Activated T-helper 17 cell treated with anti-CD3 and anti-CD28 coated beads, Interleukin-2, amount 50 U/mL, for 72 hours (primary cell): Measurements from ENCODE around the gene KCTD11. TPM values are rescaled to one million over a fixed set of nuclear protein-coding genes. Genes with fewer than 3 reads are reported as not detected.

ENCODE experiments used
- ATAC-seq: fragments of 150-1000 bp; cut with Tn5 transposase; replicated peaks from 2 replicates; pipeline ENCODE4 v1.10.0; 2021; ENCODE audit warnings: mild to moderate bottlenecking, moderate library complexity
- H3K27ac Mint-ChIP-seq: one replicate; pipeline ENCODE4 v1.8.0; 2022; ENCODE audit warnings: mixed read lengths
- H3K27me3 Mint-ChIP-seq: one replicate; pipeline ENCODE4 v1.8.0; 2022; ENCODE audit warnings: mixed read lengths
- H3K36me3 Mint-ChIP-seq: one replicate; pipeline ENCODE4 v1.8.0; 2022; ENCODE audit warnings: low read depth, mild to moderate bottlenecking, mixed read lengths
- H3K4me1 Mint-ChIP-seq: one replicate; pipeline ENCODE4 v1.8.0; 2022; ENCODE audit warnings: mixed read lengths
- H3K4me3 Mint-ChIP-seq: one replicate; pipeline ENCODE4 v1.8.0; 2022; ENCODE audit warnings: mild to moderate bottlenecking, mixed read lengths
- H3K9me3 Mint-ChIP-seq: one replicate; pipeline ENCODE4 v1.8.0; 2022; ENCODE audit warnings: mixed read lengths
- total RNA-seq, 2 donors: library from RNA; stranded (reverse); gene quantifications; one replicate each; pipeline ENCODE4 v1.2.3, GENCODE V29; 2022

Gene KCTD11
- total RNA-seq, 2 donors from 2014 or later = 14.0 to 96.8 TPM

DNA sequence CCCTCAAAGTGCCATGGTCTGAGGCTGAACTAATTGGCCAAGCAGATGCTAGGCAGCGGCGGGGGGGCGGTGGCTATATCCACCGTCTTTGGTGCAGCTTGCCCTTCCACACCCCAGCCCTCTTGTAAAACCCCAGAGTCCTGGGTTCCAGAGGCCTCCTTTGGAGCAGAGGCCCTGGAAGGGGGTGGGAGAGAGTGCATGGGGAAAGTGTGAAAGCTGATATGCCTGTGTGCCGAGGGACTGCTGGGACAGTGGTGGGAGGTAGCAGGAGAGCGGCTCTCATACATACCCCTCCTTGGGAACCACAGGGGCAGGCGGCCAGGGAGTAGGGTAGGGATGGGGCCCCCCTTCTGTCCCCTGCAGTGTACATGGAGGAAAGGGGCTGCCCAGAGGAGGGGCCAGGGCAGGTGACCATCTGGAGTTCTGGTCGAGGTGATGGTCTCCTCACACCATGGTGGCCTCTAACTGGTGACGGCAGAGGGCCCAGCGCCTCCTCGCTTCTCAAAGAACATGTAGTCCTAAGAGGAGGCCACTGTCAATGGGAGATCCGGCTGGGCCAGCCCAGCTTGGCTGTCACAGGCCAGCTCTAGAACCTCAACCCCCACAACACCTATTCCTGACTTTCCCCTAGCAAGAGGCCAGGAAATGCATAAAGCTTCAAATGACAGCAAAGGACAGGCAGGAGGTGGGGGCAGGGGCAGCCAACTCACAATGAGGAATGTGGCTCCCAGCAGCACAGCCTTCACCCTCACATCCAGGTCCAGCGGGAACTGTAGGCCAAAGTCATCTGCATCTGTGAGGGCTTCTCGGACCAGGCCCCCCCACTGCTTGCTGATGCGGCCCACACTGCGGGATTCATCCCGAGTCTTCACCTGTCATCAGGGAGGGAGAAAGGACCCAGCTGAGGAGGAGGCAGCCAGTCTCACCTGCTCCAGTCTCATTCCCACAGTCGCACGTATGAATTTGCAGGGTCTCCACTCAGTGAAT lies 38.3 kb downstream of the KCTD11 start:
- no peaks in the 10 kb centered on the region for H3K9me3 Mint-ChIP-seq
- no peak overlapping the region for H3K4me3 Mint-ChIP-seq
- H3K36me3 Mint-ChIP-seq = peaks cover 55% of the 10 kb centered on the region
- no peaks in the 10 kb centered on the region for H3K27me3 Mint-ChIP-seq
- ATAC-seq = no peak
- H3K4me1 Mint-ChIP-seq = peaks cover 16% of the 10 kb centered on the region
- H3K27ac Mint-ChIP-seq = peak overlapping the region; percentile 30

DNA sequence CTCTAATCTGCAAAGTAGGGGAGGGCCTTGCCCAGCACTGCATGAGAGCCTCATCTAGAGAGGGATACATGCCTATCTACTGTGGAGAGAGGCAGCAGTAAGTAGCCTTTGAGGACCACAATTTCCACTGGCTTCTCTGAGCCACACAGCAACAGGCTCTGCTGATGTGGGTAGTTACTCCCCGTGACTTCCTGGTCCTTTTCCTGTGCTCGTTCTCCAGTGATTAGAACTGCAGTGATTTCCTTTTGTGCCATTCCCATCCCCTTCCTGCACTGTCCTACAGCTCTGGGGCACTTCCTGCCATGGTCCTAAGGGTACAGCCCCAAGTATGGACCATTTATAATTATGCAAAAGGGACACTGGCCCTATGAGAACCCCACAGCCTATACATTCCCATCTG lies 39.3 kb downstream of the KCTD11 start:
- peaks cover 55% of the 10 kb centered on the region for H3K36me3 Mint-ChIP-seq
- no peaks in the 10 kb centered on the region for H3K9me3 Mint-ChIP-seq
- peak overlapping the region; percentile 87 for H3K4me3 Mint-ChIP-seq

GRCh38 chr17:7392696-7393612 lies 41.0 kb downstream of the KCTD11 start:
- ATAC-seq = no peak
- H3K4me1 Mint-ChIP-seq = peaks cover 13% of the 10 kb centered on the region
- peak overlapping the region; percentile 84 for H3K27ac Mint-ChIP-seq
- peak overlapping the region; percentile 87 for H3K4me3 Mint-ChIP-seq
- no peaks in the 10 kb centered on the region for H3K27me3 Mint-ChIP-seq
- peaks cover 48% of the 10 kb centered on the region for H3K36me3 Mint-ChIP-seq
- no peaks in the 10 kb centered on the region for H3K9me3 Mint-ChIP-seq

More for the DNA sequence above, 39.3 kb downstream of the KCTD11 start:
- no peak for ATAC-seq
- Mint-ChIP-seq H3K27me3 (no peaks in the 10 kb centered on the region), H3K27ac (peak overlapping the region; percentile 73), H3K4me1 (peaks cover 16% of the 10 kb centered on the region)

DNA sequence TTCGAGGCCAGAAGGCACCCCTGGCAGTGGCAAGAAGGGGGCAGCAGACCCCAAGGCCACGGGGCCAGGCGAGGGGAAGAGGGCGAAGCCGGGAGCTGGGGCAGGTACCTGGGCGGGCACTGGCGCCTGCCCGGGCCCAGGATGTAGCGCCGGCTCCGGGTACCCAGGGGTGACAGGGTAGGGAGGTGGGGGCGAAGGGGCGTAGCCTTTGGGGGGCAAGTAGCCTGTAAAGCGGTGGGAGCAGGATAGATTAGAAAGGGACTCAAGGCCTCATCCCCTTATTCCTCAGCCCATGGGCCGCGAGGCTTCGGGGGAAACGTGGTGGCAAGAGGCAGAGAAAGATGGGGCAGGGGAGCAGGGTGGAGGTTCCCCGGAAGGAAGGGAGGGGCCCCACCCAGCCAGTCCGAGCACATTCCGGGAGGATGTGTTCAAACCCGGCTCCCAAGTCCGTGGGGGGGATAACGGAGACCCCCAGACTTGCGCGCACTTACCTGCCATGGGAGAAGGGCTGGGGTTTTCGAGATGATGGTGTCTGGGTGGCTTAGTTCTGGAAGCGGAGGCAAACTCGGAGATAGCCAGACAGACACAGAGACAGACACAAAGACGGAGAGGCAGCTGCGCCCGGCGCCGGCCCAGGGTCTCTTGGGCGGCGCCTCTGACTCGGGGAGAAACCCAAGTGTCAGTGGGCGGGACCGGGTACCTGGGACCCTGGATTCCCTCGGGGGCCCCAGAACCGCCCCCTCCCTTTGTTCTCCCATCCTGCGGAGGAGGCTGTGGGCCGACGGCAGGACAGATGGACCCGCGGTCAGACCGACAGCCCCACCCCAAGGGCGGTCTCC lies 41.9 kb downstream of the KCTD11 start:
- Mint-ChIP-seq H3K27ac (peak overlapping the region; percentile 84), H3K27me3 (no peaks in the 10 kb centered on the region), H3K36me3 (peaks cover 48% of the 10 kb centered on the region), H3K4me1 (peaks cover 13% of the 10 kb centered on the region), H3K9me3 (no peaks in the 10 kb centered on the region), H3K4me3 (peak overlapping the region; percentile 87)
- ATAC-seq = peak; percentile 47

DNA sequence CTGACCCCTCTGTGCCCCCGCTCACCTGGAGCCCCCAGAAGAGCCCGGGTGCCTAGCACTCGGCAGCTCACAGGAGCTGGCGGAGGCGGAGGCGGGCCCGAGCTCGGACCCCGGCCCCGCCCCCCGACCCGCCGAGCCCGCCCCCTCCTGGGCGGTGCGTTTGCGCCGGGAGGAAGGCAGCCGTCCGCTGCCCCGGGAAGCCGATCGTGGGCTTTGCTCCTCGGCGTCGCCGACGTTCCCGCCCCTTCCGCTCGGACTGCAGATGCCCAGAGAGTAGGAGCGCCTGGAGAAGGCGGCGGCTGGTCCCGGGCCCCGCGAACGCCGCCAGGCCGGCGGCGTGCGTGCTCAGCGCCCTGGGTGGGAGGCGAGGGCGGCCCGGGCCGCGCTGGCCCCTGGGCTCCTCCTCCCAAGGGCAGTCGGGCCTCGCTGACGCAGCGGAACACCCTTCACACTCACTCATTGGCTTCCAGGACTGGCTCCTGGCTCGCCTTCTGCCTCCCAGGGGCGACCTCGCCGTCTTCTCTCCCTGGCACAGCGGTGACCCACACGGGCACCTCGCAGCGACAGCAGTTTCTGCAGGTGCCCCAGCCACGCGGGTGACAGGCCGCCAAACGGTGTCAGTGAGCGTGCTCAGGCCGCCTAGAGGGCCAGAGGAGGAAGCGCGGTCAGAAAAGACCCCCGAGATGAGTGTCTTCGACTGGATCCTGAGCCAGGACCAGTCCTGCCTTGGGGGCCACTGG lies 42.7 kb downstream of the KCTD11 start, which contains the start of gene PLSCR3:
PLSCR3 (minus strand) TSS at position 74 of the 740 bp plus-strand sequence. CDS start 415 bp downstream, outside the sequence.
- H3K4me1 Mint-ChIP-seq = peaks cover 9% of the 10 kb centered on the region
- peaks cover 42% of the 10 kb centered on the region for H3K36me3 Mint-ChIP-seq
- peak within 1 kb of the TSS; percentile 87 for H3K27ac Mint-ChIP-seq
- H3K9me3 Mint-ChIP-seq = no peaks in the 10 kb centered on the region
- peak within 1 kb of the TSS; percentile 87 for H3K4me3 Mint-ChIP-seq
- H3K27me3 Mint-ChIP-seq = no peaks in the 10 kb centered on the region
- peak; percentile 91 for ATAC-seq

- ATAC-seq = no peak
- Mint-ChIP-seq H3K27ac (no peak overlapping the region), H3K27me3 (no peaks in the 10 kb centered on the region), H3K4me1 (peaks cover 5% of the 10 kb centered on the region), H3K9me3 (no peaks in the 10 kb centered on the region), H3K4me3 (peak overlapping the region; percentile 6), H3K36me3 (peaks cover 27% of the 10 kb centered on the region)
Observed at GRCh38 chr17:7396147-7396546, 44.2 kb downstream of the KCTD11 start.

DNA sequence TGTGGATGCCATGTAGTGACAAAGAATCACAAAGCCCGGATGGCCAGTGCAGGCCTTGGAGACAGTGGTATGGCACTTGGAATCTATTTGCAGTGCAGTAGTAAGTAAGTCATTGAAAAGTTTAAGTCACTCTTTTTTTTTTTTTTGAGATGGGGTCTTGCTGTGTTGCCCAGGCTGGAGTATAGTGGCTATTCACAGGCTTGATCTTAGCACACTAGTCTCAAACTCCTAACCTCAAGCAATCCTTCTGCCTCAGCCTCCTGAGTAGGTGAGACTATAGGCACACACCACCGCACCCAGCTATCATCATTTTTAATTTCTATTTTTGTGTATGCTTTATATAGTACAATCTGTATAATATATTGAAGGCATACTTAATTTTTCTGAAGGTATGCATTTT lies 46.6 kb downstream of the KCTD11 start:
- peaks cover 10% of the 10 kb centered on the region for H3K4me1 Mint-ChIP-seq
- H3K9me3 Mint-ChIP-seq = no peaks in the 10 kb centered on the region
- no peak for ATAC-seq
- H3K4me3 Mint-ChIP-seq = no peak overlapping the region
- peaks cover 5% of the 10 kb centered on the region for H3K36me3 Mint-ChIP-seq
- H3K27me3 Mint-ChIP-seq = no peaks in the 10 kb centered on the region
- no peak overlapping the region for H3K27ac Mint-ChIP-seq

DNA sequence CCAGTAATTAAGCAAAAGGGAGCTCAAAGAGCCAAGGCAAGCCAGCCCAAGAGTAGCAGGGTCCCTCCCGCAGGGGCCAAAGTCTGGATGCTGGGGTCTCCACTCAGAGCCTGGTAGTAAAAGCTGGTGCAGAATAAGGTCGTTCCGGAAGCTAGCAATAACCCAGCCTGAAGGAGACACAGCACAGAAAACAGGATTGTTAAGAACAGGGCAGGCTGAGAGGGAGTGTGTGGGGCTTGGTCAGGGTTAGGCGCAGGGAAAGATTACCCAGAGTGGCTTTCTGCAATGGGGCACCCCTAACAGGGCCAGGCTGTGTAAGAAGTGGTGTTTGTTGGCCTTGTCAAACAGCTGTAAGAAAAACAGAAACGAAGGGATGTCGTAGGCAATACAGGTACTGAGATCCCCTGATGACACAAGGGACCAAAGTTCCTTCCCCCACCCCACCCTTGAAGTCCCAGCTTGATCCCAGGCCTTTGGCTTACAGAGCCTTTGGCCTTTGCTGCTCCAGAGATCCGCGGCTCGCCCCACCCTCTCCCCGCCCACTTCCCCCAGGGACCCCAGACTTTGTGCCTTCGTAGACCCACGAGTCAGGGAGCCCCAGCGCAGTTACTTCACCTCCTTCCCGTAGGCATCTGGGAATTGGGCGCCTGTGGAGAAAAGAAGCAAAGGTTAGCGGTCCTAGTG lies 51.2 kb downstream of the KCTD11 start:
- H3K4me1 Mint-ChIP-seq = peaks cover 13% of the 10 kb centered on the region
- H3K36me3 Mint-ChIP-seq = no peaks in the 10 kb centered on the region
- no peak for ATAC-seq
- H3K4me3 Mint-ChIP-seq = peak overlapping the region; percentile 86
- peaks cover 4% of the 10 kb centered on the region for H3K27me3 Mint-ChIP-seq
- no peaks in the 10 kb centered on the region for H3K9me3 Mint-ChIP-seq
- H3K27ac Mint-ChIP-seq = peak overlapping the region; percentile 92

- peaks cover 4% of the 10 kb centered on the region for H3K27me3 Mint-ChIP-seq
- peak overlapping the region; percentile 86 for H3K4me3 Mint-ChIP-seq
- peak; percentile 29 for ATAC-seq
- H3K9me3 Mint-ChIP-seq = no peaks in the 10 kb centered on the region
- no peaks in the 10 kb centered on the region for H3K36me3 Mint-ChIP-seq
- peak overlapping the region; percentile 92 for H3K27ac Mint-ChIP-seq
- H3K4me1 Mint-ChIP-seq = peaks cover 13% of the 10 kb centered on the region
Observed at GRCh38 chr17:7403727-7403976, 51.7 kb downstream of the KCTD11 start.

GRCh38 chr17:7403977-7404736 lies 52.2 kb downstream of the KCTD11 start, which contains the start of gene TMEM256:
TMEM256 (minus strand) TSS chr17:7404097; CDS start chr17:7404084, 13 bp downstream.
- Mint-ChIP-seq H3K9me3 (no peaks in the 10 kb centered on the region), H3K27ac (peak within 1 kb of the TSS; percentile 92), H3K36me3 (no peaks in the 10 kb centered on the region), H3K4me3 (peak within 1 kb of the TSS; percentile 86), H3K4me1 (peaks cover 13% of the 10 kb centered on the region), H3K27me3 (peaks cover 4% of the 10 kb centered on the region)
- ATAC-seq = peak; percentile 94
